Amniotic stem cell (primary cell): ENCODE measurements around the gene IKZF5.

Source experiments
- DNase-seq: peaks from one replicate; lab custom pipeline; 2025; lab: John Stamatoyannopoulos, UW

IKZF5 gene

DNA sequence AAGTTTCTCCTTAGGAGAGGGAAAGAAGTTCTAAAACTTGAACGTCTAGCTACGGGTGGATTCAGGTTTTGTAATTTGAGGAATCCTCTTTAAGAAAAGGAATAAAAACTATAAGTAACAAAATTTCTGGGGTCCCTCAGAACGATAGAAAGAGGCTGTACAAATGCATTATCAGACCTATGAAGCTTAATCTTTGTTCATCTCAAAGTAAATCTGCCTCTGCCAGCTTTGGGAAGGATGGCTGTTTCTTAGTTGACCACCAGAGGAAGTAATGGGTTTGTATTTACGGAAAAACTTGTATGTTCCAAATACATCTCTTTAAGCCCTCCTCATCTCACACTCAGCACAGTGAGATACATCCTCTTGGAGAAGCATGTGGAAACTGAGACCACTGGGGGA lies 27.5 kb downstream of the IKZF5 start:
- DNase-seq = no peak

DNA sequence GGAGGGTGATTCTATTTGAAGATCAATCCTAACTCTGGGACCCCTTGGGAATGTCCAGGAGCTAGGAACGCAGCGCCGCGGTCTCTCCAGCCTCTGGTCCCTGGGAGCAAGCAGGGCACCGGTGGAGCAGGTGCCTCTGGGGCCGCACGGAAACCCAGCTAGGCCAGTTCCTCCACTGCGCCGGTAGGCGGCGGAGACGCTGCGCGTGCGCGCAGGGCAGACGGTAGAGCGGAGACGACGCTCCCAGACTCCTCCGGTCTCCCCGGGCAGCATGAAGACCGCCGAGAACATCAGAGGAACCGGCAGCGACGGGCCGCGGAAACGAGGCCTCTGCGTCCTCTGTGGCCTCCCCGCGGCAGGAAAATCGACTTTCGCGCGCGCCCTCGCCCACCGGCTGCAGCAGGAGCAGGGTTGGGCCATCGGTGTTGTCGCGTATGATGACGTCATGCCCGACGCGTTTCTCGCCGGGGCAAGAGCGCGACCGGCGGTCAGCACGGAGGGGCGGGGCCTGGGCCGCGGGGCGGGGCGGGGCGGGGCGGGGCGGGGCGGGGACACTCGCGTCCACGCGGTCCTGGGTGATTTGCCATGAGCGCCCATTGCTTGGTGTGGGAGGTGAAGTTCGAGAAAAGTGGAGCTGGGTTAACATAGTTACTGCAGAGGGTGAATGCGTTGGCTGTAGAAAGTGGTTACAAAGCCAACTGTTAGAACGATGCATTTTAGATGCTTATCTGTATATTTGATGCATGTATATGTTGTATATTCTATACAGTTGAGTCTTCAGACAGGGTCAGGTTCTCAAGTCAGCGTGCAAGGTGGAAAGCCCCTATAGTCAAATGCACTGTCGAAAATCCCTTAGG lies 28.2 kb downstream of the IKZF5 start, which contains the start of gene PSTK:
Gene PSTK, plus strand, starts transcription at position 193 of the 857 bp plus-strand sequence. Its CDS starts 79 bp downstream, at position 272.
- peak; percentile 81 for DNase-seq

DNA sequence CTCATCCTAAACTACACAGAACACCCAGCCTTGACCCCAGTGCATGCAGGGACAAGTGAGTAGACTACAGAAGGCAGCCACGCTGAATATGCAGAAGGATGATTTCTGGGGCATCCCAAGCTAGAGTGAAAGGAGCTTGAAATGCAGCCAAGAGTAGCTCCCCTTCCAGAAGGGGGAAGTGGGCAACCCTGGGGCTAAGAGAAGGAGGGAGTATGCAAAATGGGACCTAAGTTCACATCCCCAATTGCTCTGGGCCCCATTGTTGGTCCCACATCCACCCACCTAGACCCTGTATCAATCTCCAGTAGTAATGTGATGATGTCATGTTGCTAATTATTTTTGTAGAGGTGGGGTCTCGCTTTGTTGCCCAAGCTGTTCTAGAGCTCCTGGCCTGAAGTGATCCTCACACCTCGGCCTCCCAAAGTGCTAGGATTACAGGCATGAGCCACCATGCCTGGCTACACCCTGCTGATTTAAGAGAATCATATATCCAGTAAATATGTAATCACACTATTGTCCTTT lies 34.0 kb downstream of the IKZF5 start:
- DNase-seq = no peak

DNA sequence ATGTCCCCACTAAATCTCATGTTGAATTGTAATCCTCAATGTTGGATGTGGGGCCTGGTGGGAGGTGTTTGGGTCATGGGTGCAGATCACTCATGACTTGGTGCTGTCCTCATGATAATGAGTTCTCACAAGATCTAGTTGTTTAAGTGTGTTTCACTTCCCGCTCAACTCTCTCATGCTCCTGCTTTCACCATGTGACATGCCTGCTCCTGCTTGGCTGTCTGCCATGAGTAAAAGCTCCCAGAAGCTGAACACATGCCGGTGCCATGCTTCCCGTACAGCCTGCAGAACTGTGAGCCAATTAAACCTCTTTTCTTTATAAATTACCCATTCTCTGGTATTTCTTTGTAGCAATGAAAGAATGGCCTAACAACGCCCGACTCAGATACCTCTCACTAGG lies 34.6 kb downstream of the IKZF5 start:
- DNase-seq = no peak

DNA sequence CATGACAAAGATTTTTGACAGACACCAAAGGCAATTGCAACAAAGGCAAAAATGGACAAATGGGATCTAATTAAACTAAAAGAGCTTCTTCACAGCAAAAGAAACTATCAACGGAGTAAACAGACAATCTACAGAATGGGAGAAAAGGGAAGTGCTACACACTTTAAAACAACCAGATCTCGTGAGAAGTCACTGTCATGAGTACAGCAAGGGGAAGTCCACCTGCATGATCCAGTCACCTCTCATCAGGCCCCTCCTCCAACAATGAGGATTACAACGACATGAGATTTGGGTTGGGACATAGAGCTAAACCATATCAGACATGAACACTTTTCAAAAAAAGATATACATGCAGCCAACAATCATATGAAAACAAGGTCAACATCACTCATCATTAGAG lies 39.9 kb downstream of the IKZF5 start:
- no peak for DNase-seq

DNA sequence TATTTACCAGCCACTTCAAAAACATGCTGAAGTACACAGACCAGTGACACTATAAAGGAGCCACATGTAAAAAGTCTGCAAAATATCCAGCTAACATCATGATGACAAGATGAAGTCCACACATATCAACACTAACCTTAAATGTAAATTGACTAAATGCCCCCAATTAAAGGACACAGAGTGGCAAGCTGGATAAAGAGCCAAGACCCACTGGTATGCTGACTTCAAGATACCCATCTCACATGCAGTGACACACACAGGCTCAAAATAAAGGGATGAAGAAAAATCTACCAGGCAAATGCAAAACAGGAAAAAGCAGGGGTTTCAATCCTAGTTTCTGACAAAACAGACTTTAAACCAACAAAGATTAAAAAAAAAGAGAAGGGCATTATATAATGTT lies 41.7 kb downstream of the IKZF5 start:
- DNase-seq = no peak

DNA sequence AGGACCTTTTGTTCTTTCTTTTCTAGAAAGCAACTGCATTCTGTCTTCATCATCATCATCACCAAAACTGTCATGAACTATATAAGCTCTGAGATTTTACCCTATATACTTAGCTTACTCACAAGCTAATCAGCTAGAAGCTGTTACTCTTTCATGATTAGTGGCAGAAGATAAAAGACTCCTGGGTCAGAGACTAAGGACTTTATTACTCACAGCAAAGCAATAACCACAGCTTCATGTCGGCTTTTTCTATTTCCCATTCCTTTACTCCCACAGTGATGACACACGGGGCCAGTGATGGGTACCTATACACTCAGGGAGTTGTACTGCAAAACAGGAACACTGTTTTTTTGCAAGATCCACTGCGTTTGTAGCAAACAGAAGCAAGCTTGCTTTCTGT lies 46.2 kb downstream of the IKZF5 start:
- no peak for DNase-seq

DNA sequence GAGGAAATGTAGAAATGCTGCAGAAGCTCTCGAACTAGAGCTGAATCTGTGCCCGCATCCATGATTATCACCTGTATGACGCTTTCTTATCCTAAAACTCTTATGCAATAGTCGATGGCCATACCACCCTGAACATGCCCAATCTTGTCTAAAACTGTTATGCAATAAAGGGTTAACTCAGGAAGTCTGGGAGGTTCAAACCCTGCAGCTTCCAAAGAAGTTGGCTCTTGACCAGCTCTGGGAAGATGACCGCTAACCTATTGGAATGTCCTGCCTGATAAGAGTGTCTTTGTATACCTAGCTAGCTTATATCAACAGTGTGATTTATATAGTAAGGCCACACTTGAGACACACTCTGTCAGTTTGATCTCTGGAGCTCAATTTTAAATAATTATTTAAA lies 51.1 kb downstream of the IKZF5 start:
- DNase-seq = no peak

DNA sequence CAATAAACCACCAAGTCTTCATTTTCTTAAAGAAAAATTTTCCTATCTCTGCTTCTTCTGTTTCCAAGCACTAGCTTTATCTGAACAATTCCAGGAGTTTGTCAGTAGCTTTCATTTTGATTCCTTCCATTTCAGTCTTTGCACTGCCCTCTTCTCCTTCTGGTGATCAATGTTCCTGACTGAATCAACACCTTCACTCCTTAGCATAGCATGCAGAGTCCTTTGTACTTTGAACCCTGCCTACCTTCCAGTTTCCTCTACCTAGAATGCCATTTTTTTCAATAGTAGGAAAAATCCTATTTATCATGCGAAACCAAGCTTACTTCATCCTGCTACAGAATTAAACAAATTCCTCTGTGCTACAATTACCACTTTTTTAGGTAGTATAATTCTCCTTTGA lies 52.7 kb downstream of the IKZF5 start:
- no peak for DNase-seq

DNA sequence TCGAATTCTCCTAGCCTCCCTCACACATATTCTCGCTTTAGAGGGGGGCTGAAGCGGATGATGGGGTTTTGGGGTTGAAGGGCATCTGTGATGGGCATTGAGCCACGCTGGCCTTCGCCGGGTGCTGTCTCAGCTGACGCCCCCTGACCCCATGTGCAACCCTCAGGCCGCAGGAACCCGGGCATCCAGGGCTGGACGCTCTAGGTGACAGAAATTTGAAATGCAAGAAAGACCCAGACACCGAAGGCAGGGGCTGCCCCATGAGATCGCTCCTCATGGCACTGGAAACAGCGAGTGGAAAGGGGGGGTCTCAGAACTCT lies 53.9 kb downstream of the IKZF5 start:
- DNase-seq = no peak

DNA sequence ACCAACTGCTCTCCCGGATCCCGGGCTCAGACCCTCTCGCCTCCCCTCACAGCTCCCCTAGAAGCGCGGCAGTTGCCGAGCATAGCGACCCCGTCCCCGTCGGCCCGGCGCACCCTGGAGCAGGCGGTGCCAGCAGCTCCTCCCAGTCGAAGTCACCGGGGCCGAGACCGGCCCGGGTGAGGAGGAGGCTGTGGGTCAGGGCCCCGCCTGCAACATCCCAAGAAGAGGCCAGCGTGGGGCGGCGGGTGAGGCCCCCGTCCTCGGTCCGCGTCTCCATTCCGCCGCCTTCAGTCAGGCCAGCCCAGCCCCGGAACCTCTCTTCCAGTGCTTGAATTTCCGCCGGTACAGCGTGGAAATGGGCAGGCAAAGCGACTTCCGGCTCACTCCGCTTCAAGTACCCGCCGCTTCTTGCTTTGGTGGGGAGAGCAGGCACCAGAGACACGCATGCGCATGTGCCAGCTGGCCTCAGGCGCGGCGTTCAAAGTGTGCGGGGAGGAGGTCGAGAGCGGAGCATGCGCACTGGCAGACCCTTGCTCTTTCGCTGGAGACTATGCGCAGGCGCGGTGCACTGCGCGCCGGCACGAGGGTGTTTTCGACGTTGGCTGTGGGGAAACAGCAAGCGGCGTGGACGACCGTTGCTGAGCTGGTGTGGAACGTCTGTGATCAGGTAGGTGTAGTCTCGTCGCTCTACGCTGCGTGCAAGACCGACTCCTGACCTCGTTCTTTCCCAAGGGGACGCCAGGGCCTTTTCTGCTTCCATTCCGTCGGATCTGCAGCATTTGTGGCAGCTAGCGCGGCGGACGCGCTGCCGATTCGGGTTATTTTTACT lies 54.5 kb downstream of the IKZF5 start, which contains the start of gene C10orf88:
Gene C10orf88, minus strand, starts transcription at position 326 of the 829 bp plus-strand sequence. Its CDS starts 49 bp downstream, at position 277.
- peak; percentile 96 for DNase-seq

DNA sequence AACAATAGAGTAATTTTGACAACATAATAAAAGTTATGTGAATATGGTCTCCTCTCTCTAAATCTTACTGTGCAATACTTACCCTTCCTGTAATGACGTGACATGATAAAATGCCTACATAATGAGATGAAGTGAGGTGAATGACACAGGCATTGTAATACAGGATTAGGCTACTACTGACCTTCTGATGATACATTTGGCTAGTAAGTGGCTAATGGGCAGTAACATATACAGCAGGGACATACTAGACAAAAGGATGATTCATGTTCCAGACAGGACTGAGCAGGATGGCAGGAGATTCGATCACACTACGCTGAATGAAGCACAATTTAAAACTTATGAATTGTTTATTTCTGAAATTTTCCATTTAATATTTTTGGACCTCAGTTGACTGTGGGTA lies 59.3 kb downstream of the IKZF5 start:
- no peak for DNase-seq
